ENCODE data around the gene KRTAP2-1. TPM values are rescaled to one million over a fixed set of nuclear protein-coding genes. Genes with fewer than 3 reads are reported as not detected.

KRTAP2-1 gene
- total and polyA plus RNA-seq, 2 donors (not counting 1 experiment from before 2014, with no cell fraction given) = not detected

GRCh38 chr17:41015454-41015853 lies 31.7 kb downstream of the KRTAP2-1 start:
- Histone ChIP-seq H3K27ac (ENCODE audit: insufficient read depth, low read length) (no peak overlapping the region), H3K27me3 (ENCODE audit: control insufficient read depth, insufficient read depth, low read length) (no peaks in the 10 kb centered on the region)
- no peak for TF ChIP-seq EZH2 (IDR thresholded peaks at IDR 0.05; ENCODE audit: low read length, missing control alignments)
- TF ChIP-seq, protein P1, sequence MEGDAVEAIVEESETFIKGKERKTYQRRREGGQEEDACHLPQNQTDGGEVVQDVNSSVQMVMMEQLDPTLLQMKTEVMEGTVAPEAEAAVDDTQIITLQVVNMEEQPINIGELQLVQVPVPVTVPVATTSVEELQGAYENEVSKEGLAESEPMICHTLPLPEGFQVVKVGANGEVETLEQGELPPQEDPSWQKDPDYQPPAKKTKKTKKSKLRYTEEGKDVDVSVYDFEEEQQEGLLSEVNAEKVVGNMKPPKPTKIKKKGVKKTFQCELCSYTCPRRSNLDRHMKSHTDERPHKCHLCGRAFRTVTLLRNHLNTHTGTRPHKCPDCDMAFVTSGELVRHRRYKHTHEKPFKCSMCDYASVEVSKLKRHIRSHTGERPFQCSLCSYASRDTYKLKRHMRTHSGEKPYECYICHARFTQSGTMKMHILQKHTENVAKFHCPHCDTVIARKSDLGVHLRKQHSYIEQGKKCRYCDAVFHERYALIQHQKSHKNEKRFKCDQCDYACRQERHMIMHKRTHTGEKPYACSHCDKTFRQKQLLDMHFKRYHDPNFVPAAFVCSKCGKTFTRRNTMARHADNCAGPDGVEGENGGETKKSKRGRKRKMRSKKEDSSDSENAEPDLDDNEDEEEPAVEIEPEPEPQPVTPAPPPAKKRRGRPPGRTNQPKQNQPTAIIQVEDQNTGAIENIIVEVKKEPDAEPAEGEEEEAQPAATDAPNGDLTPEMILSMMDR (conservative IDR thresholded peaks at IDR 0.05 in 1 of 2, IDR thresholded peaks at IDR 0.05 in 1 of 2; ENCODE audit: low read depth in 1 of 2, low read length in 2 of 2) = no peak

DNA sequence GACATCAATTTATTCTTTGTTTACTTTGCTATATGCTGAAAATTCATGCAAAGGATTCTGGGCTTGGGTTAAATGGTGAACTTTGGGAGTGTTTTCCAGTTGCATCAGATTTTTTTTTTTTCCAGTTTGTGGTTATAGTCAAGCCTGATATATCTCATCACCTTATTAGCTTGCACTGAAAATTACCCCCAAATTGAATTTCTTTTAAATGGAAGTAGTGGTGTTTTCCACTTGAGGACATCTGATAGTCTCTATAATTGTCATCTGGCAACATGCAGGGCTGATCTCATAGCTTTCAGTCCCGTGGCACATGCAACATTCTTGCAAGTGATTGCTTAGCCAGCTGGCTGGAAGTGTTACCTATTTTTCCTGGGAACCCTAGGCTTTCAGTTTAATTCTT lies 33.5 kb downstream of the KRTAP2-1 start:
- no peak overlapping the region for H3K4me2 ChIP-seq (ENCODE audit: extremely low read depth, insufficient read depth, low read length)
- no peaks in the 10 kb centered on the region for H4K20me1 ChIP-seq (ENCODE audit: control insufficient read depth, extremely low read depth, insufficient read depth, low read length)
- H3K27me3 ChIP-seq (ENCODE audit: control insufficient read depth, insufficient read depth, low read length) = no peaks in the 10 kb centered on the region
- no peak overlapping the region for H3K27ac ChIP-seq (ENCODE audit: insufficient read depth, low read length)
- no peaks in the 10 kb centered on the region for H3K79me2 ChIP-seq (ENCODE audit: control insufficient read depth, insufficient read depth, low read length)
- H3K4me1 ChIP-seq (ENCODE audit: control insufficient read depth, extremely low read depth, insufficient read depth, low read length) = peaks cover 2% of the 10 kb centered on the region
- H2AFZ ChIP-seq (ENCODE audit: low read length) = no peak overlapping the region
- H3K36me3 ChIP-seq (ENCODE audit: control insufficient read depth, insufficient read depth, low read length) = no peaks in the 10 kb centered on the region
- no peak overlapping the region for H3K9ac ChIP-seq (ENCODE audit: insufficient read depth, low read length)
- TF ChIP-seq EZH2 (IDR thresholded peaks at IDR 0.05; ENCODE audit: low read length, missing control alignments) = no peak
- TF ChIP-seq, protein P1 (conservative IDR thresholded peaks at IDR 0.05 in 1 of 2, IDR thresholded peaks at IDR 0.05 in 1 of 2; ENCODE audit: low read depth in 1 of 2, low read length in 2 of 2) = no peak
- peak in 1 of 2 donors; percentile 9 for DNase-seq (ENCODE audit: low read depth in 2 of 2)
- no peaks in the 10 kb centered on the region for H3K9me3 ChIP-seq (ENCODE audit: control insufficient read depth, insufficient read depth, low read depth, low read length)
- no peak overlapping the region for H3K4me3 ChIP-seq (replicated peaks in 1 of 4; ENCODE audit: control extremely low read depth in 1 of 4, insufficient read depth in 1 of 4, low read depth in 3 of 4, low read length in 4 of 4)

More at GRCh38 chr17:41015454-41015853, 31.7 kb downstream of the KRTAP2-1 start:
- Histone ChIP-seq H3K4me2 (ENCODE audit: extremely low read depth, insufficient read depth, low read length) (no peak overlapping the region), H3K79me2 (ENCODE audit: control insufficient read depth, insufficient read depth, low read length) (no peaks in the 10 kb centered on the region), H4K20me1 (ENCODE audit: control insufficient read depth, extremely low read depth, insufficient read depth, low read length) (no peaks in the 10 kb centered on the region), H3K9ac (ENCODE audit: insufficient read depth, low read length) (no peak overlapping the region), H3K4me3 (replicated peaks in 1 of 4; ENCODE audit: control extremely low read depth in 1 of 4, insufficient read depth in 1 of 4, low read depth in 3 of 4, low read length in 4 of 4) (no peak overlapping the region), H3K4me1 (ENCODE audit: control insufficient read depth, extremely low read depth, insufficient read depth, low read length) (peaks cover 2% of the 10 kb centered on the region), H3K9me3 (ENCODE audit: control insufficient read depth, insufficient read depth, low read depth, low read length) (no peaks in the 10 kb centered on the region), H2AFZ (ENCODE audit: low read length) (no peak overlapping the region), H3K36me3 (ENCODE audit: control insufficient read depth, insufficient read depth, low read length) (no peaks in the 10 kb centered on the region)
- DNase-seq (ENCODE audit: low read depth in 2 of 2) = no peak

- no peak overlapping the region for H3K4me3 ChIP-seq (replicated peaks in 1 of 4; ENCODE audit: control extremely low read depth in 1 of 4, insufficient read depth in 1 of 4, low read depth in 3 of 4, low read length in 4 of 4)
- no peak for TF ChIP-seq EZH2 (IDR thresholded peaks at IDR 0.05; ENCODE audit: low read length, missing control alignments)
- TF ChIP-seq, protein P1 (conservative IDR thresholded peaks at IDR 0.05 in 1 of 2, IDR thresholded peaks at IDR 0.05 in 1 of 2; ENCODE audit: low read depth in 1 of 2, low read length in 2 of 2) = no peak
- no peak overlapping the region for H3K27ac ChIP-seq (ENCODE audit: insufficient read depth, low read length)
- H3K4me2 ChIP-seq (ENCODE audit: extremely low read depth, insufficient read depth, low read length) = no peak overlapping the region
- DNase-seq (ENCODE audit: low read depth in 2 of 2) = no peak
- no peaks in the 10 kb centered on the region for H3K79me2 ChIP-seq (ENCODE audit: control insufficient read depth, insufficient read depth, low read length)
- H4K20me1 ChIP-seq (ENCODE audit: control insufficient read depth, extremely low read depth, insufficient read depth, low read length) = no peaks in the 10 kb centered on the region
- no peaks in the 10 kb centered on the region for H3K36me3 ChIP-seq (ENCODE audit: control insufficient read depth, insufficient read depth, low read length)
- H2AFZ ChIP-seq (ENCODE audit: low read length) = no peak overlapping the region
- H3K9ac ChIP-seq (ENCODE audit: insufficient read depth, low read length) = no peak overlapping the region
- no peaks in the 10 kb centered on the region for H3K27me3 ChIP-seq (ENCODE audit: control insufficient read depth, insufficient read depth, low read length)
- no peaks in the 10 kb centered on the region for H3K9me3 ChIP-seq (ENCODE audit: control insufficient read depth, insufficient read depth, low read depth, low read length)
- H3K4me1 ChIP-seq (ENCODE audit: control insufficient read depth, extremely low read depth, insufficient read depth, low read length) = peaks cover 2% of the 10 kb centered on the region
Measured at GRCh38 chr17:41013181-41013580, 33.9 kb downstream of the KRTAP2-1 start.
